Ovary (tissue), 3 donors: ENCODE results near the gene WDR18.

Experiments
- POLR2A ChIP-seq: fragments of 450-650 bp; IDR thresholded peaks from one replicate; pipeline ENCODE4 v1.6.1; 2017; ENCODE audit warnings: antibody characterized with exemption, mild to moderate bottlenecking, moderate library complexity
- TF ChIP-seq, protein P1 (sequence below), 3 donors: fragments of 450-650 bp in 2 of 3; fragments of 200-600 bp in 1 of 3; IDR thresholded peaks; one replicate each; pipeline versions ENCODE4 v1.5.1 to v1.8.0; 2016 to 2022; ENCODE audit warnings: antibody characterized with exemption in 3 of 3, mild to moderate bottlenecking in 1 of 3
- donor health status: DM: no; HTN: no; CAD: no.

DNA sequence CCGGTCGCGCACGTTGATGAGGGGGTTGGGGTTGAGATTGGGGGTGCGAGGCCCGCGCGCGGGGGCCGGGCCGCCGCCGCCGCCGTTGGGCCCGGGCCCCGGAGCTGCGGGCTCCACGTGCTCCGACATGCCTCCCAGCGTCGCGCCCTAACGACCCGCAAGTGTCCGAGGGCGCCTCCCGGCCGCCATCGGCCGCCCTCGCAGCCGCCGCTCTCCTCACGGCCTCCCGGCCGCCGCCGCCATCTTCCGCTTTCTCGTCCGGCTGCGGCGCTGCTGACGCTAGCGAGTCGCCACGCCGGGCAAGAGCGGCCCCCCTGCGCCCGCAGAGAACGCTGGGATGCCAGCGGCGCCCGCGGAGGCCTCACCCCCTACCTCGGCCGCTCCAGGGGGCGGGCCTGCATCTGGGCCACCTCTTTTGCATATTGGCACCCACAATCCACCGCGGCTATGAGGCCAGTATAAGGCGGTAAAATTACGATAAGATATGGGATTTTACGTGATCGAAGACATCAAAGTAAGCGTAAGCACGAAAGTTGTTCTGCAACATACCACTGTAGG is 36.8 kb downstream of the WDR18 start, which contains the start of gene TMEM259:
- TF ChIP-seq, protein P1, sequence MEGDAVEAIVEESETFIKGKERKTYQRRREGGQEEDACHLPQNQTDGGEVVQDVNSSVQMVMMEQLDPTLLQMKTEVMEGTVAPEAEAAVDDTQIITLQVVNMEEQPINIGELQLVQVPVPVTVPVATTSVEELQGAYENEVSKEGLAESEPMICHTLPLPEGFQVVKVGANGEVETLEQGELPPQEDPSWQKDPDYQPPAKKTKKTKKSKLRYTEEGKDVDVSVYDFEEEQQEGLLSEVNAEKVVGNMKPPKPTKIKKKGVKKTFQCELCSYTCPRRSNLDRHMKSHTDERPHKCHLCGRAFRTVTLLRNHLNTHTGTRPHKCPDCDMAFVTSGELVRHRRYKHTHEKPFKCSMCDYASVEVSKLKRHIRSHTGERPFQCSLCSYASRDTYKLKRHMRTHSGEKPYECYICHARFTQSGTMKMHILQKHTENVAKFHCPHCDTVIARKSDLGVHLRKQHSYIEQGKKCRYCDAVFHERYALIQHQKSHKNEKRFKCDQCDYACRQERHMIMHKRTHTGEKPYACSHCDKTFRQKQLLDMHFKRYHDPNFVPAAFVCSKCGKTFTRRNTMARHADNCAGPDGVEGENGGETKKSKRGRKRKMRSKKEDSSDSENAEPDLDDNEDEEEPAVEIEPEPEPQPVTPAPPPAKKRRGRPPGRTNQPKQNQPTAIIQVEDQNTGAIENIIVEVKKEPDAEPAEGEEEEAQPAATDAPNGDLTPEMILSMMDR (IDR thresholded peaks at IDR 0.05), result no peak
- TF ChIP-seq POLR2A, result peak; percentile 42
